HG02981 (cell line): Measurements from ENCODE around the gene SUB1.
"Not testable (repeated sequence)": the region's sequence is repeated elsewhere in the genome, so short reads cannot be mapped to it uniquely, and the experiment has no call there.

ENCODE experiments used
- ATAC-seq: cut with Tn5 transposase; IDR thresholded peaks from one replicate; pipeline ENCODE4 v1.9.1; 2021; ENCODE audit warnings: mild to moderate bottlenecking, moderate library complexity; ENCODE audit not compliant: unreplicated experiment

Gene SUB1

DNA sequence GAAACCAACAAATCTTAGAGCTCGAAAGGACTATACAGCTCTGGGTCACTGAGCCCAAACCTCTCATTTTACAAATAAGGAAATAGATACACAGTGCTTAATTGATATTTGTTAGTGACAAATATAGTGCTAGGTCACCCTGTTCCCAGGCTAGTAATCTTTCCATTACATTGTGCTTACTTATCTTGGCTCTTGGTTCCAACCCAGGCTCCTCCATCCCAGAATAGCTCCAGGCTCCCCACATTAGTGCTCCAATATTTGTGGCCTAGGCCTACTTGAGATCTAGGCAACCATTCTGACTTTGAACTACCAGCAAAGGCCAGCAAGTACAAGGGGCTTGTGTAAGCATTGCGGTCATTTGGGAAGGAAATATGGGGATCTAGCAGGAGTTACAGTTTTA lies 21.7 kb upstream of the SUB1 start:
- no peak for ATAC-seq

DNA sequence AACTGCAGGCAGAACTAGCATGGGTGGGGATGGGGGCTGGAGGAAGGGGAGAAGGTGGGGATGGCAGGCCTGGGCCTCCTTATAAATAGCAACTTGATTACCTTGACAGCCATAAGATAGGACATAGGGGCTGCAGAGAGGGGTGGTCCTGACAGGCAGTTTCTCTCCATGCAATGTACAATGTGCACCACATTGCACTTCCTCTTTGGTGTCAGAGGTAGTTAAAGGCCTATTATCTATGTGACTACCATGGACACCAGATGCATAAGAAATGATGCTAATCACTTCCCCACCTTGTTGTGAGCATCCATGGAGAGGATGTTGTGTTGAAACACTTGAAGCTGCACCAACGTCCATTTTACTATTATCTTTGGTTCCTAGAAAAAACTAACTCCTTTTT lies 20.2 kb upstream of the SUB1 start:
- ATAC-seq: no peak

DNA sequence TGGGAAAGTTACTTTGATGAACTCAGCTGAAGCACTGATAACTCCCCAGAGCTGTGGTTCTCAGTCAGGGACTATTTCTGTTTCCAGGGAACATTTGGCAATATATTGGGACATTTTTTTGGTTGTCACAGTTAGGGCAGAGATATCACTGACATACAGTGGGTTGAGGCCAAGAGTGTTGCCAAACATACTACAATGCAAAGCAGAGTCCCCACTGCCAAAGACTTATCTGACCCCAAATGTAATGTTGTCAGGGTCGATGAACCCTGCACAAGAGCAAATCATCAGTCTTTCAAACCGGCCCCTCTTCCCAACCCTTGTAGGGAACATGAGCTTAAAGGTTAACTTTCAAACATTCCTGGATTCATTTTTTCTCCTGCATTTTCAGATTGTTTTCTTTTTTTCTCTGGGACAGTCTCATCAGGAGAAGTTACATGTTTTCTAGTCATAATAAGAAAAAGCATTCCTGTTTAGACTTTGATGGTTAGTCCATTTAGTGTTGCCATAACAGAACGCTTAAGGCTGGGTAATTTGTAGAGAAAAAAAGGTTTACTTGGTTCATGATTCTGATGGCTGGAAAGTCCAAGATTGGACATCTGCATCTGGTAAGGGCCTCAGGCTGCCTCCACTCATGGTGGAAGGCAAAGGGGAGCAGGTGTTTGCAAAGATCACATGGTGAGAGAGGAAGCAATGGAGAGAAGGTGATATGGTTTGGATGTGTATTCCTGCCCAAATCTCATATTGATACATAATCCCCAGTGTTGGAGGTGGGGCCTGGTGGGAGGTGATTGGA lies 18.8 kb upstream of the SUB1 start:
- no peak for ATAC-seq

DNA sequence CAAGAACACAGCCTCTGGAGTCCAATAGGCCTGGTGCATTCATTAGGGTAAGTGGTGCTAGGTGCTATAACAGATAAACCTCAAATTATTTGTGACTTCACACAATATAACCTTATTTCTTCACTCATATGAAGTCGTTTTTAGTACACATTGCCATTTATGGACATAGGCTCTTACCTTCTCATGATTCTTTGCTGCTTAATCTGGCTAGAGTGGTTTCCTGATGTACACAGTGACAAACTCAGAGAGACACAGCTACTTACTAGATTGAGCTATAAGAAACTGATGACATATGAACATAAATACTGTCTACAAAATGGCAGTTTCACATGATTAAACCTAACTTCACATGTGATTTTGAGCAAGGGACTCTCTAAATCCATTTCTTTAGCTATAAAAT lies 14.2 kb upstream of the SUB1 start:
- no peak for ATAC-seq

DNA sequence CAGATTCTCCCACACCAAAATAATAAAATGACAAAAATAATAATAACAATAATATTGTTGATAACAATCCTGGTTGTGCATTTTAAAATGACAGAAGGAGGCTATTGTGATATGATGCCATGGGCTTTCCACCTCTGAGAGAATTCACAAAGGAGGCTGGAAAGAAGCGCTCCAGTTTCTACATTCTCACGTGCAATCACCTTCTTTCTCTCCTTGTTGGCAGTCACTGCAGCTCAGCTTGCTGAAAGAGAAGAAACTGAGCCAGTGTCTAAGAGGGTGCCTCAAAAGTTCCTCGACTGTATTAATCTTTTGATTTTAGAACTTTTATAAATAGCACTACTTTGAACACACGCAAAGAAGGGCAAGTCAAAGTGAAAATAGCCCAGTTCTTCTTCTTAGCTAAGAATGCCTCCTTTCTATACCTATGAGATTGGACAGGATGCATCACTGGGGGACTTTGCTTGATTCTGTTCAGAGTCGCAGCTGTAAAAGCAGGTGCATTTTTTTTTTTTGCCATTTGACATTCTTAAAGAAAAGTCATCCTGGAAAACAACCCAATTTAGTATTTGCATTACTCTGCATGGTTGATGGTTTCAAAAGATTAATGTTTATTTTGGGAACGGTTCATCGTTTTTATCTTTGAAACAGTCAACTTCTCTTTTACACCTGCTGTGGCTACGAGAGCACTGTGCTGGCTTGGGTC lies 12.4 kb upstream of the SUB1 start:
- peak; percentile 94 for ATAC-seq

DNA sequence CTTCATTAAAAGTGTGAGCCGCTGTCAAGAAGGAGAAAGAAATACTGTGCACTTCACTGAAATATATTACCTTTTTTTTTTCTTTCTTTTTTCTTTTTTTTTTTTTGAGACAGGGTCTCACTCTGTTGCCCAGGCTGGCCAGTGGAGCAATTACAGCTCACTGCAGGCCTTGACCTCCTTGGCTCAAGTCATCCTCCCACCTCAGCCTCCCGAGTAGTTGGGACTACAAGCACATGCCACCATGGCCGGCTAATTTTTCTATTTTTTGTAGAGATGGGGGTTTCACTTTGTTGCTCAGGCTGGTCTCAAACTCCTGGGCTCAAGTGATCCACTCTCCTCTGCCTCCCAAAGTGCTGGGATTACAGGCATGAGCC lies 11.9 kb upstream of the SUB1 start:
- ATAC-seq: not testable (repeated sequence)

DNA sequence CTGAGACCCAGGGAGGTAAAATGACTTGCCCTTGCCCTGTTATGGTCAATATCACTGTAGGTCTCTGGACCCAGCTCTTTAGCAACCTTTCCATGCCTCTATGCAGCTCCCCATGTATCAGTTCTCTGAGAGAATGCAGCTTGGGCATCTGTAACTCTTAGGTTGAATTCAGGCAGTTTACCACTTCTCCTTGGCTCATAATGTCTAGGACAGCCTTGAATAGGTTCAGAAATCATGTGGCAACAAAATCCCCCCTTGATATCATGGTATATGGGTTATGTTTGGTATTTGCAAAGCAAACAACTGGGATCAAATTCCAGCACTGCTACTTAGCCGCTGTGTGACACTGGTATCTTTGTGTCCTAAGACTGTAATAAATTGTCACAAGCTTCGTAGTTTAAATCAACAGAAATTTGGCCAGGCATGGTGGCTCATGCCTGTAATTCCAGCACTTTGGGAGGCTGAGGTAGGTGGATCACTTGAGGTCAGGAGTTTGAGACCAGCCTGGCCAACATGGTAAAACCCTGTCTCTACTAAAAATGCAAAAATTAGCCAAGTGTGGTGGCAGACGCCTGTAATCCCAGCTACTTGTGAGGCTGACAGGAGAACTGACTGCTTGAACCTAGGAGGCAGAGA lies 10.7 kb upstream of the SUB1 start:
- no peak for ATAC-seq

DNA sequence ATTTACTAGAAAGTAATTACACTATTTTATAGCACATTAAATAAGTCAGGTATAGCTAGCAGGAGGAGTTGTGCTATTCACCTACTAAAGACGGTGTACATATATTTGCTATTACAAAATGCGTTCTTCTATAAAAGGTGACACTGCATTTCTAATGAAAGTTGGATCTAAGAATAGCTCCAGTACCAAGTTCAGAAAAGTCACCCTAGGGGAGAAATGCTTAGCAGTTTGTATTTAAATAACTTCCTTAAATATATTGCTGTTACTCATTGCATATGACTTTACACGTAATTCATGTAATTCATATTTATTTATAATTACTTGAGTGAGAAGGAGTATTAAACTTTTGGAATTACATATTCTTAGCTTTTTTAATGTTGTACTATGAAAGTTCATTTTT lies 7.0 kb upstream of the SUB1 start:
- no peak for ATAC-seq

DNA sequence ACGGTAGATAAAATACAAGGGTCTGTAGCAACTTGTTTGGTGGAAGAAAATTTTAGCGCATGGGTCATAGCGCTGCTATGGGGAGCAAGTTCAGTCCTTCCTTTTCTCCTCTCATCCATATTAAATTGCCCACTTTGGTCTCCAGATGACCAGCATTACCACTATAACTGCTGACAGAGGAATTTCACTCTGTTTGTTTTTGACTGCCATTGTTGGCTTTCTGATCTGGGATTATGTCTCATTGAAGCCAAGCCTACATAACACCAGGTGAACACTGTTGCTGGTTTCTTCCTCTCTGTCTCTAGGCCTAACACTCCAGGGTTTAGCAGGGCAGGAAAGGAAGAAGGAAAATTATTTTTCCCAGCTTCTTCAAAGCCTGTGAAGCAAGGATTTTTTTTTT lies 6.6 kb upstream of the SUB1 start:
- no peak for ATAC-seq

DNA sequence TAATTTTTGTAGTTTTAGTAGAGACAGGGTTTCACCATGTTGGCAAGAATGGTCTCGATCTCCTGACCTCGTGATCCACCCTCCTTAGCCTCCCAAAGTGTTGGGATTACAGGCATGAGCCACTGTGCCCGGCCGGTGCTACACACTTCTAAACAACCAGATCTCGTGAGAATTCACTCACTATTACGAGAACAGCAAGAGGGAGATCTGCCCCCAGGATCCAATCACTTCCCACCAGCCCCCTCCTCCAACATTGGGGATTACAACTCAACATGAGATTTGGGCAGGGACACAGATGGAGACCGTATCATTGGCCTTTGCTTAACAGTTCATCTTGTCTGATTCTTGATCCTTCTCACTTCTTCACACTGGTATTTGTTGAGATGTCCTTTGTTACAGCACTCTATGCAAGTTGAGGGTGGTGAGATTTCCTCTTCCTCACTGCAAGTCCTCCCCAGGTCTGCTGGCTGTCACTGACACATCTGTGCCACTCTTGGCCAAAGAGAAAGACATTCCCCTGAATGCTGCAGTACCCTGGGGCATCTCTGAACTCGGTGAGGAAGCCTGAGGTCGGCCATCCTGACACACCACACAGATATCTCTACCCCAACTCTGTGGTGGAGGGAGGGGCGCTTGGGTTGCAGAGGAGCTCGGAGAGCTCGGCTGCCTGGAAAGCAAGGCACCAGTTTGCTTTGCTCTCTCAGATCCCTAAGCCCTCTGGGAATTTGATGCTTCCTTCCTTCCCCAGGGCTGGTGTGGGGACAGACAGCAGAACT lies 4.2 kb upstream of the SUB1 start:
- no peak for ATAC-seq

DNA sequence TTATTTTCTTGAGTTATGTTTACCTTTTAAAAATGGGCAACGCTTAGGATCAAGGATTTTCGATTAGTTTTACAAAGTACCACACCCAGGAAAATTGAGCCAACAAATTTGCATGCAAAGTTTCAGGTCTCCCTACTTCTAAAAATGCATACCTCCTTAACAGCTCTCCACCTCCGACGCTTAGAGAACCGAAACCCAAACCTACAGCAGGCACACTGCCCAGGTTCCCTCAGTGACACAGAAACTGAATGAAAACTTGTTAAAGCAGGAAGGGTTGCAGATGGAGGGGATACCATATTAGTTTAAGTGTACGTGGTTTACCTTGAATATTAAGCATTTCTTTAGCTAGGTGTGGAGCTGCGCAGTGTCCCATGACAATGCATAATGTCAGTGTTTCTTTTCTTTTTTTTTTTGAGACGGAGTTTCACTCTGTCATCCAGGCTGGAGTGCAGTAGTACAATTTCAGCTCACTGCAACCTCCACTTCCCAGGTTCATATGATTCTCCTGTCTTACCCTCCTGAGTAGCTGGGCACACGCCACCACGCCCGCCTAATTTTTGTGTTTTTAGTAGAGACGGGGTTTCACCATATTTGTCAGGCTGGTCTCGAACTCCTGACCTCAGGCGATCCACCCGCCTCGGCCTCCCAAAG lies 1.6 kb upstream of the SUB1 start:
- ATAC-seq: peak; percentile 75

DNA sequence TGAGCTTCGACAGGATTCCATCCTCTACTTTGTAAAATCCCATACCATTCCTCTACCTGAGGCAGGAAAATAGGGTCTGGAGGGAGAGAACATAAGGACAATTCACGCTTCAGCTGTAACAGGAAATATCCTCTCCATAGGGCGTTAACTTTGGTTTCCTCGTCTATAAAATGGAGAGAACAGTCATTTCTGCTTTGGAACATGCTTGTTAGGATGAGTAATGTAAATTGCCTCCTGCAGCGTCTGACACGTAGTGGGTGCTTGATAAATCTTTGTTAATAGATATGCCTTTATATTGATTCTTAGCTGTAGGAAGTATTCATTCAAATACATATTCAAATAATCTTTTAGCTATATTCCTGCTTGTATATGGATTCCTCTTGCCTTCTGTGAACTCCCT lies 711 bp upstream of the SUB1 start:
- no peak for ATAC-seq

DNA sequence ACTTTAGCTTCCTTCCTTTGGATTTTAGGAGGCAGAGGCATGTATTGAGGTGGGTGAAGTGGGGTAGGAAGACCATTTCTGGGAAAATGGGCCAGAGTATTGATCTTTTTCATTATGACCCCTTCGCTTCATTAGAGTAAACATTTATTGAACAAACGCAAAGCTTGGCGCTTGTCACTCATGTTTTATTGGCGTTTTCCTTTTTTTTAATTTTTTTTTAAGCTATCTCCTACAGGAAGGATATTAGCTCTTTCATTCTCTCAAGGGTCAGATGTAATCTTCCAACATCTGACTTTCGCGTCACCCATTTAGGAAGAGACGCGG lies 273 bp upstream of the SUB1 start:
- ATAC-seq: no peak

DNA sequence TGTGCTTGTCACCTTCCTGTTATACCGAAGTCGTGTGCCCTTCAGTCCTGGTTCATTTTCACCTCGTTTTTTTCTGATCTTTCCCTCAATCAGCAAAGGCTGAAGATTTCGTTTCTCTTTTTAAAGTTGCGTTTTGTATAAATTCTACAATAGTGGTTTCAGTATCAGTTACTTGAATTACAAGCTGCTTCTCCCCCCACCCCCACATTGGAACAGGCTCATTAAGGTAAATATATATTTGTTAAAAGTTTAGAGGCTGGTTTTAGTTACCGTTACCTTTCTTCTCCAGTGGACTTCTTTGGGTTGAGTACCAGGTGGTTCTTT lies 881 bp downstream of the SUB1 start:
- no peak for ATAC-seq

DNA sequence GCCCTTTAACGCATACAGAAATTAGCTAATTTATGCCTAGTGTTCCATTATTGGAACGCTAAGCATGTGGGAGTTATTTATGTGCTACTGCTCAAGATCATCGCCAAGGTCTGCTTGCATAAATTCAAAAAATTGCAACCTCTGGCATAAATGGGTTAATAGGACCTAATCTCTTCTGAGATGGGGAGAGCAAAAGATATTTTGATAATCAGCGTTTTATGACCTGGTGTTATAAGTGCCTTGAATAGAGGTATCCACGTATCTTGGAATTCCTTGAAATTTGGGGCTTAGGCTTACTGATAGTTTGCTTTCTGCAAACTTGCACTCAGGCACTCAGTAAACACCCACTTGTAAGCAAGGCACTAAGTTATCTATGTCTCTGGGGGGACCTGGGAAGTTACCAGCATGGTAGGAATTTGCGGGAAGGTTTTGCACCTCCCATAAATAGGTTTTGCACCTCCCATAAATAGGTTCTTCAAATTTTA lies 1.8 kb downstream of the SUB1 start:
- ATAC-seq: no peak

DNA sequence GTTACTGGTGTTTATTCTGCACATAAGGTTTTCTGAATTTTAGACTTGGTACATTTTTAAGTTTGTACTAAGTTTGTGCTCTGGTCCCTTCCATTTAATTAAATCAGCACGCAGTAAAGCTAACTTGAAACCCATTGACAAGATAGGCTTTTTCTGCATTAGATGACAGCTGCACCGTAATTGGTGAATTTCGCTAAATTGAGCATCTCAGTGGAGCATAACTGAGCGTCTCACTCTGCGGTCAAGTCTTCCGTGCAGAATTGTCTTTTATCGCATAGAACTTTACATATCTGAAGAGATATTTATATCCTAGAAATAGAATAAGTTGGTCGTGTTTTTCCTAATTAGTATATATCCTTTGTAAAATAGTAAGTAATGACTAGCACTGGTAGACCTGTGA lies 4.1 kb downstream of the SUB1 start:
- ATAC-seq: no peak

DNA sequence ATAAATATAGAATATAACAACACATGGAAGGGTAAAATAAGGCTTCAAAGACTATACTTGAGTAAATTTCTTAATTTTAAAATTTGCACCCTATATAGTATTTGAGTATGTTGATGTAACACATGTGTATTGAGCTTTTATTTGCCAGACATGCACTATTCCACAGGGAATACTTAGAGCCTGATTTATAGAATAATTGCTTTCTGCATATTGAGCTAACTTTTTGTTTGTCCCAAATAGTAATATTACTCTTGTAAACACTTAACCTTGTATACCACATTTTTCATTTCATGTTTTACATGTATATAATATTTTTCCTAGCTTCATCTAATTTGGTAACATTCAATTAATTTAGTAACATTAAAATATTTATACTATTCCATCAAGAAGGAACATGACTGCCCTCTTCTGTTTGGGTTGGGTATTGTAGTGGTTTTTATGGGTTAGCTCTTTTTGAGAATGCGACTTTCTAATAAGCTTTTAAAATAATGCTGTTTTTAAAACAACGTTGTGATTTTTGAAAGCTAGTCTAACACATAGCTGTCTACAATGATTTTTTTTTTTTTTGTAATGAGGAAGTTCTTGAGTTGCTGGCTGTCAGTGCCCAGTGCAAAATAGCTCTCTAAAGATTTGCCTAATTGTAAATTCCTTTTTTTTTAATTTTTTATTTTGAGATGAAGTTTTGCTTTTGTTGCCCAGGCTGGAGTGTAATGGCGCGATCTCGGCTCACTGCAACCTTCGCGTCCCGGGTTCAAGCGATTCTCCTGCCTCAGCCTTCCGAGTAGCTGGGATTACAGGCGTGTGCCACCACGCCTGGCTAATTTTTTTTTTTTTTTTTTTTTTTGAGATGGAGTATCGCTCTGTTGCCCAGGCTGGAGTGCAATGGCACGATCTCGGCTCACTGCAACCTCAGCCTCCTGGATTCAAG lies 4.8 kb downstream of the SUB1 start:
- no peak for ATAC-seq

DNA sequence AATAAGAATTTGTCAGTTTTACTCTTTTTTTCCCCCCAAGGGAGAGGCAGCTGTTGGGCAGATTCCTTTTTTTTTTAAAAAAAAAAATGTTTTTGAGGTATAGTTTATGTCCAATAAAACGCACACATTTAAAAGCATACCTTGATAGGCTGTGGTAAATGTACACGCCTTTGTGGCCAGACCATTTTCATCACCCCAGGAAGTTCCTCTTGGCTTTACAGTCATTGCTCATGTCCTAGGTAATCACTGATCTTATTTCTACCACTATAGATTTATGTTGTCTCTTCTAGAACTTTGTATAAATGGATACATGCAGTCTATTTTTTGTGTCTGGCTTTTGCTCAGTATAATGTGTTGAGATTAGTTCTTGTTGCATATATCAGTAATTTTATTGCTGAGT lies 9.8 kb downstream of the SUB1 start:
- ATAC-seq: no peak

DNA sequence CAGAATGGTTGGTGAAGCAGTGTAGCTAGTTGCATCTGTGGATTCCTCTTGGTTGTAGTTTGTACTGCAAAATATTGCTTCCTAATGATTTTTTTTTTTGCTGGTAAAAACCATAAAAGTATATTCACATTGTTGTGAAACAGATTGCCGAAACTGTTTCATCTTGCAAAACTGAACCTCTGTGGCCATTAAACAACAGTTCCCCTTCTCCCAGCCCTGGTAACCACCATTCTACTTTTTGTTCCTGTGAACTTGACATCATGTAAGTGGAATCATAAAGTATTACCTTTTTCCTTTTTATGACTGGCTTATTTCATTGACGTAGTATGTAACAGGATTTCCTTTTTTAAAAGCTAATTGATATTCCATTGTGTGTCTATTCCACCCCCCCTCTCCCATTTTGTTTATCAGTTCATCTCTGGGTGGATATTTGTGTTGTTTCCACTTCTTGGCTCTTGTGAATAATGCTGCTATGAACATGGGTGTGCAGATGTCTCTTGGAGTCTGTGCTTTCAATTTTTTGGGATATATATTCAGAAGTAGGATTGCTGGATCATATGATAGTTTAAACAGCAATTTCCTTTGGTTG lies 11.8 kb downstream of the SUB1 start:
- ATAC-seq: no peak
